ENCODE results near the gene C11orf97.
"Not testable (repeated sequence)": the region's sequence is repeated elsewhere in the genome, so short reads cannot be mapped to it uniquely, and the experiment has no call there.

The C11orf97 gene

GRCh38 chr11:94568200-94568599 lies 55.9 kb downstream of the C11orf97 start:
- TF ChIP-seq CTCF (IDR thresholded peaks at IDR 0.05; ENCODE audit: borderline replicate concordance, insufficient read depth, low read depth, low read length): no peak
- H3K4me3 ChIP-seq (ENCODE audit: low read depth, low read length): no peak overlapping the region

- no peak overlapping the region for H3K4me3 ChIP-seq (ENCODE audit: low read depth, low read length)
- TF ChIP-seq CTCF (IDR thresholded peaks at IDR 0.05; ENCODE audit: borderline replicate concordance, insufficient read depth, low read depth, low read length): no peak
Observed at GRCh38 chr11:94568717-94569116, 56.5 kb downstream of the C11orf97 start.

- not testable (repeated sequence) for H3K4me3 ChIP-seq (ENCODE audit: low read depth, low read length)
Observed at GRCh38 chr11:94572975-94573374, 60.7 kb downstream of the C11orf97 start.

- TF ChIP-seq CTCF (IDR thresholded peaks at IDR 0.05; ENCODE audit: borderline replicate concordance, insufficient read depth, low read depth, low read length): no peak
- no peak overlapping the region for H3K4me3 ChIP-seq (ENCODE audit: low read depth, low read length)
Observed at GRCh38 chr11:94574193-94574961, 62.1 kb downstream of the C11orf97 start.

GRCh38 chr11:94576306-94576705 lies 64.0 kb downstream of the C11orf97 start:
- no peak for TF ChIP-seq CTCF (IDR thresholded peaks at IDR 0.05; ENCODE audit: borderline replicate concordance, insufficient read depth, low read depth, low read length)

GRCh38 chr11:94577841-94578240 lies 65.6 kb downstream of the C11orf97 start:
- no peak overlapping the region for H3K4me3 ChIP-seq (ENCODE audit: low read depth, low read length)
- TF ChIP-seq CTCF (IDR thresholded peaks at IDR 0.05; ENCODE audit: borderline replicate concordance, insufficient read depth, low read depth, low read length): no peak

More at GRCh38 chr11:94576306-94576705, 64.0 kb downstream of the C11orf97 start:
- H3K4me3 ChIP-seq (ENCODE audit: low read depth, low read length): no peak overlapping the region

Data from GM12875 (cell line).